ENCODE data around the gene ELOVL1.

ELOVL1 gene

GRCh38 chr1:43346636-43347035, 21.2 kb downstream of the ELOVL1 start:
- no peak for TF ChIP-seq CTCF (IDR thresholded peaks at IDR 0.05; ENCODE audit: control extremely low read depth, extremely low read depth, low read depth, missing control alignments)
- DNase-seq (ENCODE audit: extremely low spot score) = no peak
- CTCF ChIA-PET = no interaction called here
- POLR2A ChIA-PET = no interaction called here

- TF ChIP-seq CTCF (IDR thresholded peaks at IDR 0.05; ENCODE audit: control extremely low read depth, extremely low read depth, low read depth, missing control alignments) = no peak
- no peak for DNase-seq (ENCODE audit: extremely low spot score)
- ChIA-PET POLR2A (no interaction called here), CTCF (no interaction called here)
Measured at GRCh38 chr1:43345120-43345519, 22.7 kb downstream of the ELOVL1 start.

- no peak for TF ChIP-seq CTCF (IDR thresholded peaks at IDR 0.05; ENCODE audit: control extremely low read depth, extremely low read depth, low read depth, missing control alignments)
- ChIA-PET CTCF (interaction anchor here (1.0 kb wide), 1 partner anchor 114 kb away, joined by 3 read pairs; no protein-coding TSS in a partner anchor), POLR2A (no interaction called here)
- DNase-seq (ENCODE audit: extremely low spot score) = no peak
Measured at GRCh38 chr1:43344267-43344850, 23.5 kb downstream of the ELOVL1 start.

GRCh38 chr1:43340559-43340958, 27.3 kb downstream of the ELOVL1 start:
- POLR2A ChIA-PET = no interaction called here
- CTCF ChIA-PET = interaction anchor here (1.3 kb wide), 1 partner anchor 123 kb away, joined by 3 read pairs; no protein-coding TSS in a partner anchor
- TF ChIP-seq CTCF (IDR thresholded peaks at IDR 0.05; ENCODE audit: control extremely low read depth, extremely low read depth, low read depth, missing control alignments) = no peak
- no peak for DNase-seq (ENCODE audit: extremely low spot score)

- DNase-seq (ENCODE audit: extremely low spot score) = no peak
- ChIA-PET CTCF (interaction anchor here (1.2 kb wide), 2 partner anchors 9 to 18 kb away, joined by 3 read pairs; no protein-coding TSS in a partner anchor), POLR2A (no interaction called here)
- TF ChIP-seq CTCF (IDR thresholded peaks at IDR 0.05; ENCODE audit: control extremely low read depth, extremely low read depth, low read depth, missing control alignments) = no peak
Measured at GRCh38 chr1:43339584-43340232, 28.1 kb downstream of the ELOVL1 start.

GRCh38 chr1:43338001-43338400, 29.8 kb downstream of the ELOVL1 start:
- ChIA-PET POLR2A (interaction anchor here (0.5 kb wide), 1 partner anchor 32 kb away, joined by 5 read pairs; no protein-coding TSS in a partner anchor), CTCF (no interaction called here)
- no peak for TF ChIP-seq CTCF (IDR thresholded peaks at IDR 0.05; ENCODE audit: control extremely low read depth, extremely low read depth, low read depth, missing control alignments)
- no peak for DNase-seq (ENCODE audit: extremely low spot score)
